Right lobe of liver (tissue), 6 donors: ENCODE measurements around the gene SV2C. TPM values are rescaled to one million over a fixed set of nuclear protein-coding genes. Genes with fewer than 3 reads are reported as not detected.
A peak's percentile ranks its signal among the peaks of the same experiment; 100 is the strongest.

ENCODE experiments used
- ATAC-seq, 4 donors: fragments of 200-7000 bp; cut with Tn5 transposase; one replicate each; pipeline ENCODE4 v1.9.1; 2020; ENCODE audit warnings: mild to moderate bottlenecking in 4 of 4, moderate library complexity in 4 of 4
- DNase-seq, 3 donors: peaks; one replicate each; pipeline ENCODE4 v3.0.0-alpha.2; 2020
- H3K27ac ChIP-seq, 3 donors: fragments of 200-600 bp; one replicate each; pipeline ENCODE4 v1.8.0; 2022
- H3K27me3 ChIP-seq, 2 donors: fragments of 200-600 bp; one replicate each; pipeline ENCODE4 v1.8.0; 2022
- H3K36me3 ChIP-seq, 4 donors: fragments of 200-600 bp; sonication (generic) in 1 of 4; one replicate each; pipeline versions ENCODE4 v1.5.1 to v1.8.0; 2017 to 2022; ENCODE audit warnings: control low read depth in 1 of 4
- H3K4me1 ChIP-seq, 4 donors: fragments of 200-600 bp; sonication (generic) in 1 of 4; one replicate each; pipeline versions ENCODE4 v1.5.1 to v1.8.0; 2017 to 2022; ENCODE audit warnings: control low read depth in 1 of 4
- H3K4me3 ChIP-seq, 3 donors: fragments of 200-600 bp; one replicate each; pipeline ENCODE4 v1.8.0; 2022
- H3K9me3 ChIP-seq, 4 donors: fragments of 200-600 bp; sonication (generic) in 1 of 4; one replicate each; pipeline versions ENCODE4 v1.5.1 to v1.8.0; 2017 to 2022; ENCODE audit warnings: control low read depth in 1 of 4
- CTCF ChIP-seq, 4 donors: fragments of 200-600 bp in 3 of 4; fragments of 450-650 bp in 1 of 4; IDR thresholded peaks; one replicate each; pipeline versions ENCODE4 v1.5.1 to v1.8.0; 2016 to 2022; ENCODE audit warnings: antibody characterized with exemption in 4 of 4, mild to moderate bottlenecking in 2 of 4
- POLR2A ChIP-seq: fragments of 450-650 bp; IDR thresholded peaks from one replicate; pipeline ENCODE4 v1.6.1; 2017; ENCODE audit warnings: antibody characterized with exemption, mild to moderate bottlenecking
- WGBS: methylation state at CpG from one replicate; pipeline ENCODE4 v1.1.6; 2018; ENCODE audit warnings: low coverage, low lambda C conversion rate; ENCODE audit not compliant: insufficient coverage; ENCODE audit errors: missing lambda C conversion rate; 5-methylcytosine and 5-hydroxymethylcytosine counted together
- intact Hi-C, 2 donors: fragments of 100-400 bp; cut with DNase I; formaldehyde crosslinking; loops; one replicate each; pipeline versions ENCODE4 v1.11.2 to v1.14.1; 2022
- total RNA-seq, 6 experiments: library from RNA; depleted of rRNA in 2 of 6; stranded (reverse); fragments of >200 nt in 2 of 6; fragmentation: NEBNext Ultra II Directional in 3 of 6; extraction: Animal tissue kit (Norgen Biotek cat#: 25700) in 3 of 6; gene quantifications; one replicate each; pipeline versions ENCODE4 v1.1.0 to v1.2.4, GENCODE V29; 2016 to 2023
- donor health status: DM: no; HTN: yes; CAD: no.
- donor health status: DM: no; HTN: no; CAD: no.
- donor health status: DM: no; HTN: no; CAD: no.
- donor health status: DM: no; HTN: yes; CAD: no.
- donor health status: DM: no; HTN: yes; CAD: no.

SV2C gene
- total RNA-seq, 6 experiments from 2014 or later = under 0.01 to 0.05 (median 0.01) TPM; not detected in 2

- no peaks in the 10 kb centered on the region for H3K36me3 ChIP-seq
- H3K9me3 ChIP-seq = no peaks in the 10 kb centered on the region
- no peaks in the 10 kb centered on the region for H3K4me1 ChIP-seq
- intact Hi-C loops = no loop called here
- ATAC-seq = no peak
- no peak for DNase-seq
- no peaks in the 10 kb centered on the region for H3K27me3 ChIP-seq
- no peak overlapping the region for H3K4me3 ChIP-seq
- no peak overlapping the region for H3K27ac ChIP-seq
- no peak for TF ChIP-seq POLR2A
- no peak for TF ChIP-seq CTCF (IDR thresholded peaks at IDR 0.05)
Measured at GRCh38 chr5:76274571-76274970, 191.4 kb downstream of the SV2C start.

GRCh38 chr5:76277736-76278135 is 194.6 kb downstream of the SV2C start:
- no peaks in the 10 kb centered on the region for H3K36me3 ChIP-seq
- ATAC-seq = no peak

GRCh38 chr5:76278261-76278789 is 195.1 kb downstream of the SV2C start:
- no peak for DNase-seq
- Histone ChIP-seq H3K9me3 (no peaks in the 10 kb centered on the region), H3K27me3 (no peaks in the 10 kb centered on the region), H3K4me1 (peaks cover 0 to 3% (median 0%) of the 10 kb centered on the region in 4 donors), H3K36me3 (no peaks in the 10 kb centered on the region), H3K4me3 (no peak overlapping the region), H3K27ac (no peak overlapping the region)
- WGBS = 82% methylated on average over 5 of the region's 5 CpGs
- no peak for ATAC-seq
- intact Hi-C loops = no loop called here
- TF ChIP-seq CTCF (IDR thresholded peaks at IDR 0.05) = no peak
- no peak for TF ChIP-seq POLR2A

More at GRCh38 chr5:76277736-76278135, 194.6 kb downstream of the SV2C start:
- H3K27me3 ChIP-seq = no peaks in the 10 kb centered on the region
- no peaks in the 10 kb centered on the region for H3K9me3 ChIP-seq
- no peak overlapping the region for H3K4me3 ChIP-seq
- H3K4me1 ChIP-seq = peaks cover 0 to 3% (median 0%) of the 10 kb centered on the region in 4 donors
- no peak for TF ChIP-seq POLR2A
- TF ChIP-seq CTCF (IDR thresholded peaks at IDR 0.05) = no peak
- intact Hi-C loops = no loop called here
- no peak for DNase-seq
- no peak overlapping the region for H3K27ac ChIP-seq

- WGBS = 87% methylated on average over 7 of the region's 14 CpGs
- no peak for DNase-seq
Measured at GRCh38 chr5:76280494-76280893, 197.3 kb downstream of the SV2C start.

More at GRCh38 chr5:76280494-76280893, 197.3 kb downstream of the SV2C start:
- ATAC-seq = peak in 1 of 4 donors; percentile 30
- H3K27ac ChIP-seq = no peak overlapping the region
- no peaks in the 10 kb centered on the region for H3K9me3 ChIP-seq
- no peaks in the 10 kb centered on the region for H3K36me3 ChIP-seq
- TF ChIP-seq CTCF (IDR thresholded peaks at IDR 0.05) (no peak), POLR2A (no peak)
- intact Hi-C loops = no loop called here
- peaks cover 0 to 3% (median 0%) of the 10 kb centered on the region in 4 donors for H3K4me1 ChIP-seq
- no peak overlapping the region for H3K4me3 ChIP-seq
- no peaks in the 10 kb centered on the region for H3K27me3 ChIP-seq
